ENCODE measurements around the gene WRAP53.

- TF ChIP-seq POLR2A (IDR thresholded peaks at IDR 0.05) (no peak), CTCF (IDR thresholded peaks at IDR 0.05) (peak in 1 of 7 experiments; percentile 20)
Measured at GRCh38 chr17:7711051-7711755, 22.9 kb downstream of the WRAP53 start.
